IPS DF 19.7 (cell line): Measurements from ENCODE around the gene GPRASP1.
"Not testable (repeated sequence)": the region's sequence is repeated elsewhere in the genome, so short reads cannot be mapped to it uniquely, and the experiment has no call there.

Experiments
- DNase-seq: peaks from one replicate; pipeline ENCODE4 v3.0.0-alpha.2; 2013; ENCODE audit warnings: low read depth, low spot score

GPRASP1 gene

GRCh38 chrX:102651242-102652011 is at the start of gene GPRASP1:
Gene GPRASP1 (plus strand): TSS chrX:102651483. CDS start chrX:102653914, 2,431 bp downstream.
- DNase-seq, result no peak

DNA sequence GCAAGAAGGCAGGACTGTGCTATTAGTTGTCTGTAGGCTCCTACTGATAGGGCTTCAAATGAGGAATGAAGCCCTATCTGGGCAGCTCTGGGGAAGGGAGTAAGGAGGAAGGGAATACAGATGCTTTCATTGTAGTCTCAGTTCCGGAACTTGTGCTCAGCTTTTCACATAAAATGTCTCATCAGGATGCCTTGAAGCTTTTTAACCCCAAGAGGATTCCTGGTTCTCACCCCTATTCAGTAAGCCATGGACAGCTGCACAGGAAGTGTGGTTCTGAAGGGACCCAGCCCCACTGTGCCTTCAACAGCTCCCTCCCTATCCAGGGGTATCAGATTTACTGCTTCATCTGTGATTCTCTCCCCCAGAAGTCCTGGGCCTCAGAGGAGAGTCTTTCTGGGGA is 47.0 kb upstream of the GPRASP1 start:
- no peak for DNase-seq

GRCh38 chrX:102606115-102606514 is 45.2 kb upstream of the GPRASP1 start:
- no peak for DNase-seq

GRCh38 chrX:102610905-102611304 is 40.4 kb upstream of the GPRASP1 start:
- DNase-seq, result no peak

DNA sequence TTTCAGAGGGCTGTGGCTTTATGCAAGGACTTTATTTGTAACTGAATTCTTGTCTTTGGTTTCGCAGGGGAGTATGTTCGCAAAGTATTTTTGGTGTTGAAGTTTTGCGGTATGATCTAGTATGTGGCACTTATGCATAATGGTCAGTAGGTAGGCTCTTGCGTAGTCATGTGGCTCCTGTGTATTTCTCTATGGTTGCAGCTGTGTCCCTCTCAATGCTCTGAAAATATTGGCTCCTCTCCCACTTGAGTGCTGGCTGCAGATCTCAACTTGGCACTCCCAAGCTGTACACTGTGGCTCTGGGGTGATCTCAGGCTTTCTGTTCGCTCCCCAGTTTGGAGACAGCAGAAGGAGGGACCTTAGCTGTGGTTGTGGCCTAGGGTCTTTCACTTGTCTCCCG is 27.2 kb upstream of the GPRASP1 start:
- no peak for DNase-seq

- no peak for DNase-seq
Observed at GRCh38 chrX:102627640-102628039, 23.6 kb upstream of the GPRASP1 start.

DNA sequence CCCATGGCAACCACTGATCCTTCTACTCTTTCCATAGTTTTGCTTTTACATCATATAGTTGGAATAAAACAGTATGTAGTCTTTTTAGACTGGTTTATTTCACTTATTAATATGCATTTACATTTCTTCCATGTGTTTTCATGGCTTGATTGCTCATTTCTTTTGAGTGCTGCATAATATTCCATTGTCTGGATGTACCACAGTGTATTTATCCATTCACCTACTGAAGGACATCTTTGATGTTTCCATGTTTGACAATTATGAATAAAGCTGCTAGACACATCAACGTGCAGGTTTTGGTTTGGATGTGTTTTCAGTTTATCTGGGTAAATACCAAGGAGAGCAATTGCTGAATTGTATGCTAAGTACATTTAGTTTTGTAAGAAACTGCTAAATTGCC is 13.7 kb upstream of the GPRASP1 start:
- no peak for DNase-seq

DNA sequence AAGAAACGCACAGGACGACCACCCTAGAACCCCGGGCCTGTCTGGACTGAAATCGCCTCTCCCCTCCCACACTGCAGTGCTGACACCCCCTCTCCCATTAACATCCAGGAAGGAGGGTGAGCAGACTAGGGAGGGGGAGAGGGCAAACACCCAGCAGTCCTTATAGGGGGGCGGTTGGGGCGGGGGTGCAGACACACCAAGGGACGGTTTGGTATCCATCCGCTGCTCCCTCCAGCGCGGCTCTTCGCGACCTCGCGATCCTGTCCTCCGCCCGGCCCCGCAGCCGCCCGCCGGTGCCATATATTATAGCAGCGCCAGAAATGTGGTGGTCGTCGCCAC is 411 bp upstream of the GPRASP1 start:
- no peak for DNase-seq

DNA sequence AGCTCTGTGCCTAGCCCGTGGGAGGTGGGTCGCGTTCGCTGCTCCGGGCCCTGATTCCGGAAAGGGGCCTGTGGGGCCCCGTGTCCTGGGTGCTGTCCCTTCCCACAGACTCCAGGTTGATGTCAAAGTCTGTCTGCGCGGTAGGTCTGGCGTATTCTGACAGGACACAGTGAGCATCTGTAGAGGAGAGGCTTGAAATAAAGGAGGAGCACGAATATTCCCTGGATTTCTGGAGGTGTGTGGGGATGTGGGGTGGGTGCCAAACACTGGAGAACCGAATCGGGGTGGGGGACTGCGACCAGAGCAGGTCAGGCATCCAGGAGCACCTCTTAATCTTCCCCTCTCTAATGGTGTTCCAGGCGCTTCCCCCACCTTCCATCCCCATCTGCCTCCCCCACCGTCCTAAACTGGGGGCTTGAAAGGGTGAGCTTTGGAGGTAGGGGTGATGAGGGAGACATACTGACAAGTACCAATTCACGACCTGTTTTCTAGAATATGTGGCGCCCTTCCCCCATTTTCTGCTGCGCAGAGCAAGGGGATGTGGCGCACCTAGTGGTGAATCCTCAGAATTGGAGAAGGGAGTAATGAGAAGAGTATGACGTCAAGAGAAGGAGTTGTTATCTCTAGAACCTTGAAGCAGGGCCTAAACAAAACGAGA is 877 bp downstream of the GPRASP1 start:
- no peak for DNase-seq

- DNase-seq, result no peak
Observed at GRCh38 chrX:102654696-102655095, 3.4 kb downstream of the GPRASP1 start.

- DNase-seq, result no peak
Observed at GRCh38 chrX:102658556-102658955, 7.3 kb downstream of the GPRASP1 start.

- no peak for DNase-seq
Observed at GRCh38 chrX:102659790-102660757, 8.8 kb downstream of the GPRASP1 start.

- DNase-seq, result not testable (repeated sequence)
Observed at GRCh38 chrX:102663820-102664219, 12.5 kb downstream of the GPRASP1 start.

GRCh38 chrX:102667034-102667433 is 15.8 kb downstream of the GPRASP1 start:
- DNase-seq, result not testable (repeated sequence)

DNA sequence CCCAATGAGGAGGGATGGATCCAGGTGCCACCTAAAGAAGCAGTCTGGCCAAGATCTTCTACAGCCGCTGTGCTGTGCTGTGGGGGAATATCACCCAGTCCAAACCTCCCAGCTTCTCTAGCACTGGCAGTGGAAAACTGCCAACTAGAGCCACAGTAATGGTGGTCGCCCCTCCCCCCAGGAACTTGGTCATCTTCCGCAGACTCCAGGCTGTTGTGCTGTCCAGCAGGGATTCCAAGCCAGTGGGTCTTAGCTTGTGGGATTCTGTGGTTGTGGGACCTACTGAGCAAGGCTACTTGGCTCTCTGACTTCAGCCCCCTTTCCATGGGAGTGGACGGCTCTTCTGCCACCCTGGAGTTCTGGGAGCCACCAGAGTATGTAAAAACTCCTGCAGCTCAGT is 18.2 kb downstream of the GPRASP1 start:
- no peak for DNase-seq

- DNase-seq, result no peak
Observed at GRCh38 chrX:102672856-102673255, 21.6 kb downstream of the GPRASP1 start.

- not testable (repeated sequence) for DNase-seq
Observed at GRCh38 chrX:102677479-102677878, 26.2 kb downstream of the GPRASP1 start.

DNA sequence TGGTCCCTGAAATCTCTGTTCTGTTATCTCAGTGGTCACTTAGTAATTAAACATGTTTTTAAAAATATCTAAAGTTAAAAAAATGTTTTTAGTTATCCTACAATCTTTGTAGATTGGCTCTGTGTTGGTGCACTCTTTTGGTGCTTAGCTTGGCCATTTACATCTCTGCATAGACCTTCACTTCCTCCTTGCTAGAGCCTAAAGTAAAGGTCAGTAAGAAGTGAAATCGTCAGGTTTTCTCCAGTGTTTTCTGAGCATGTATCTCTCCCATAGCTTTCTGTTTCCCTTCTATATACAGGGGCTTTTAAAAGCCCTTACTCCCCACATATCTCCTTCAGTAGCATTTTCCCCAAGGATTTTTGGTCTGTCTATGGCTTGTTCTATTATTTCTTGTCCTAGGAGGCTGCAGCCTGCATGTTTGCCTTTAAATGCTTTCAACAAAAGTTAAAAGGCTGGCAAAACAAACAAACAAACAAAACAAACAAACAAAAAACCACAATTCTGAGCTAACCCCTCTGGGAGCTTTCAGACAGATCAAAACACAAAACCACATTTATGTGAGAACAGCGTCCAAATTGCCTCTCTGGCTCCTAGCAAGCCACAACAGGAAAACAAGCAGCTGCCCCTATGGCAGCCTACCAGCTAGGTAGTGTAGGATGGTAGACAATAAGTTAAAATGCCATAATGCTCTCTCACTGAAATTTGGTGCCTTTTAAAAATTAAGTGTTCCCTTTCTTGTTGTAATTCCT is 33.7 kb downstream of the GPRASP1 start:
- DNase-seq, result no peak

GRCh38 chrX:102694749-102695148 is 43.5 kb downstream of the GPRASP1 start:
- DNase-seq, result no peak

- DNase-seq, result no peak
Observed at GRCh38 chrX:102696306-102696705, 45.0 kb downstream of the GPRASP1 start.

GRCh38 chrX:102697494-102697893 is 46.2 kb downstream of the GPRASP1 start:
- DNase-seq, result no peak
